Activated CD4-positive, alpha-beta T cell treated with anti-CD3 and anti-CD28 coated beads, Interleukin-2, Interleukin-6, amounts not matched to agents 100 ng/mL and 50 ng/mL, durations not matched to agents 16 hours and 8 hours (primary cell): ENCODE measurements around the gene TTC39C.
A peak's percentile ranks its signal among the peaks of the same experiment; 100 is the strongest.
"Not testable (repeated sequence)": the region's sequence is repeated elsewhere in the genome, so short reads cannot be mapped to it uniquely, and the experiment has no call there.

Source experiments
- DNase-seq: peaks from one replicate; pipeline ENCODE4 v3.0.0-alpha.2; 2020

TTC39C gene

GRCh38 chr18:24055009-24055804 is 40.7 kb downstream of the TTC39C start:
- DNase-seq: no peak

- no peak for DNase-seq
These were observed 41.3 kb downstream of the TTC39C start for GRCh38 chr18:24055878-24056277.

GRCh38 chr18:24056506-24056905 is 42.0 kb downstream of the TTC39C start:
- no peak for DNase-seq

GRCh38 chr18:24057804-24058203 is 43.2 kb downstream of the TTC39C start:
- DNase-seq: no peak

GRCh38 chr18:24059385-24059784 is 44.8 kb downstream of the TTC39C start:
- not testable (repeated sequence) for DNase-seq

- DNase-seq: no peak
These were observed 46.1 kb downstream of the TTC39C start for GRCh38 chr18:24060644-24061043.

- no peak for DNase-seq
These were observed 48.7 kb downstream of the TTC39C start for GRCh38 chr18:24063121-24063731.

GRCh38 chr18:24064391-24065100 is 50.0 kb downstream of the TTC39C start:
- no peak for DNase-seq

- no peak for DNase-seq
These were observed 51.4 kb downstream of the TTC39C start for GRCh38 chr18:24065906-24066305.

- no peak for DNase-seq
These were observed 54.6 kb downstream of the TTC39C start for GRCh38 chr18:24068945-24069693.

GRCh38 chr18:24071029-24071428 is 56.5 kb downstream of the TTC39C start:
- no peak for DNase-seq

GRCh38 chr18:24071779-24072178 is 57.2 kb downstream of the TTC39C start:
- DNase-seq: no peak

- DNase-seq: no peak
These were observed 58.2 kb downstream of the TTC39C start for GRCh38 chr18:24072743-24073142.

GRCh38 chr18:24073791-24074190 is 59.2 kb downstream of the TTC39C start:
- DNase-seq: no peak

GRCh38 chr18:24074757-24075156 is 60.2 kb downstream of the TTC39C start:
- not testable (repeated sequence) for DNase-seq

- DNase-seq: peak; percentile 92
These were observed 61.4 kb downstream of the TTC39C start for GRCh38 chr18:24075767-24076597.

GRCh38 chr18:24076950-24077349 is 62.4 kb downstream of the TTC39C start:
- no peak for DNase-seq

GRCh38 chr18:24078391-24078790 is 63.8 kb downstream of the TTC39C start:
- no peak for DNase-seq

GRCh38 chr18:24080861-24081260 is 66.3 kb downstream of the TTC39C start:
- no peak for DNase-seq

GRCh38 chr18:24083550-24083949 is 69.0 kb downstream of the TTC39C start:
- no peak for DNase-seq

GRCh38 chr18:24086082-24086481 is 71.5 kb downstream of the TTC39C start:
- DNase-seq: no peak

GRCh38 chr18:24089076-24089475 is 74.5 kb downstream of the TTC39C start:
- DNase-seq: no peak
